K562 (cell line): Measurements from ENCODE around the gene SFRP5. TPM values are rescaled to one million over a fixed set of nuclear protein-coding genes. Genes with fewer than 3 reads are reported as not detected.

Experiments
- BCL6 ChIP-seq: fragments of 250-450 bp; sonication (Bioruptor Pico); IDR thresholded peaks from 2 replicates; pipeline ENCODE4 v1.4.0; 2020
- BDP1 ChIP-seq: IDR thresholded peaks from 3 replicates; pipeline ENCODE4 v1.6.1; 2011; ENCODE audit not compliant: insufficient read length, insufficient read depth
- BHLHE40 ChIP-seq: IDR thresholded peaks from 2 replicates; pipeline ENCODE4 v1.6.1; 2011; ENCODE audit warnings: low read length, improper control_type of control experiment
- CBFA2T3 ChIP-seq: fragments of 450-650 bp; IDR thresholded peaks from 2 replicates; pipeline ENCODE4 v1.6.1; 2017
- CEBPZ ChIP-seq: fragments of 150-350 bp; IDR thresholded peaks from 2 replicates; pipeline ENCODE4 v1.6.1; 2014; ENCODE audit warnings: low read depth, mild to moderate bottlenecking, low read length, borderline replicate concordance
- CREM ChIP-seq: IDR thresholded peaks from 2 replicates; pipeline ENCODE4 v1.6.1; 2014; ENCODE audit warnings: antibody characterized with exemption, low read depth
- DMBX1 ChIP-seq: fragments of 250-450 bp; sonication (Bioruptor Pico); IDR thresholded peaks from 2 replicates; pipeline ENCODE4 v1.8.0; 2022; ENCODE audit warnings: inconsistent platforms, mild to moderate bottlenecking, moderate library complexity, borderline replicate concordance
- E2F6 ChIP-seq, 2 experiments: IDR thresholded peaks; 2 replicates each; pipeline ENCODE4 v1.6.1; 2011; ENCODE audit warnings: borderline replicate concordance in 1 of 2, control low read depth in 1 of 2, low read depth in 1 of 2, low read length in 1 of 2, mild to moderate bottlenecking in 1 of 2, mixed read lengths in 1 of 2, moderate library complexity in 1 of 2; ENCODE audit not compliant: insufficient read depth in 1 of 2, insufficient read length in 1 of 2, poor library complexity in 1 of 2, severe bottlenecking in 1 of 2; ENCODE audit errors: extremely low read depth in 1 of 2
- KLF1 ChIP-seq: fragments of 450-650 bp; IDR thresholded peaks from 2 replicates; pipeline ENCODE4 v1.6.1; 2016; ENCODE audit warnings: missing genetic modification characterization, missing compliant biosample characterization
- LARP7 ChIP-seq: fragments of 450-650 bp; IDR thresholded peaks from 2 replicates; pipeline ENCODE4 v1.6.1; 2016
- MCM5 ChIP-seq: fragments of 450-650 bp; IDR thresholded peaks from 2 replicates; pipeline ENCODE4 v1.6.1; 2016; ENCODE audit warnings: low read depth
- MEIS2 ChIP-seq: fragments of 450-650 bp; IDR thresholded peaks from 2 replicates; pipeline ENCODE4 v1.6.1; 2014; ENCODE audit warnings: mild to moderate bottlenecking; ENCODE audit not compliant: partially characterized antibody
- STAT5B ChIP-seq: fragments of 250-450 bp; sonication (Bioruptor Pico); IDR thresholded peaks from 2 replicates; pipeline ENCODE4 v1.8.0; 2021; ENCODE audit warnings: mild to moderate bottlenecking, inconsistent platforms
- TRIM28 ChIP-seq: fragments of 450-650 bp; IDR thresholded peaks from 2 replicates; pipeline ENCODE4 v1.6.1; 2017
- ZNF277 ChIP-seq: fragments of 250-450 bp; sonication (Bioruptor Pico); IDR thresholded peaks from 2 replicates; pipeline ENCODE4 v1.8.0; 2022; ENCODE audit warnings: inconsistent platforms, mild to moderate bottlenecking, moderate library complexity, borderline replicate concordance
- ZNF311 ChIP-seq: fragments of 250-450 bp; sonication (Bioruptor Pico); IDR thresholded peaks from 2 replicates; pipeline ENCODE4 v1.4.0; 2020; ENCODE audit warnings: mild to moderate bottlenecking, moderate library complexity
- ZNF766 ChIP-seq: fragments of 200-800 bp; sonication (Bioruptor generic); conservative IDR thresholded peaks from 2 replicates; pipeline ENCODE4 v1.6.1; 2016; ENCODE audit warnings: missing genetic modification characterization, missing compliant biosample characterization
- polyA plus RNA-seq, 8 experiments: library from polyadenylated mRNA; depleted of rRNA in 4 of 8; stranded (reverse) in 5 of 8; unstranded in 3 of 8; fragments of >200 nt; fragmentation: Nextera tagmentation in 2 of 8; fragmentation: Illumina TruSeq in 1 of 8; extraction: Ambion mirVana in 2 of 8; extraction: Trizol in 1 of 8; gene quantifications; 2 replicates each; pipeline versions ENCODE4 v1.2.1 to v1.2.3, GENCODE V29; 2011 to 2014; ENCODE audit warnings: inconsistent platforms in 1 of 8, missing spikeins in 1 of 8
- total RNA-seq, 7 experiments: library from RNA; depleted of rRNA in 6 of 7; stranded (reverse); fragments of >200 nt in 6 of 7; fragmentation: Illumina TruSeq in 2 of 7; extraction: Trizol in 2 of 7; gene quantifications; 2 replicates each; pipeline versions ENCODE4 v1.2.1 to v1.2.3, GENCODE V29; 2011 to 2021; ENCODE audit warnings: low replicate concordance in 1 of 7
- TF ChIP-seq, protein P1 (sequence below), 2 experiments: fragments of 200-800 bp in 1 of 2; sonication (Bioruptor generic) in 1 of 2; sonication (generic) in 1 of 2; formaldehyde crosslinking in 1 of 2; IDR thresholded peaks in 1 of 2; conservative IDR thresholded peaks in 1 of 2; 2 replicates each; pipeline versions ENCODE4 v1.5.0 to v1.6.1; 2016 to 2020; ENCODE audit warnings: missing compliant biosample characterization in 1 of 2, missing genetic modification characterization in 1 of 2, missing genetic modification reagents in 1 of 2
- TF ChIP-seq, protein P2 (sequence below): fragments of 450-650 bp; conservative IDR thresholded peaks from 2 replicates; pipeline ENCODE4 v1.6.1; 2016; ENCODE audit warnings: missing genetic modification characterization, low read depth, mild to moderate bottlenecking, missing compliant biosample characterization, moderate library complexity

SFRP5 gene
- total and polyA plus RNA-seq, 9 of the 15 experiments (the other 6 are each of a cell fraction or from before 2014, with no cell fraction given): 0.07 to 0.29 (median 0.13) TPM; not detected in 3

- TF ChIP-seq CEBPZ: no peak
- TF ChIP-seq STAT5B: no peak
- TF ChIP-seq ZNF766 (CRISPR knock-in tag): no peak
- TF ChIP-seq, protein P1, sequence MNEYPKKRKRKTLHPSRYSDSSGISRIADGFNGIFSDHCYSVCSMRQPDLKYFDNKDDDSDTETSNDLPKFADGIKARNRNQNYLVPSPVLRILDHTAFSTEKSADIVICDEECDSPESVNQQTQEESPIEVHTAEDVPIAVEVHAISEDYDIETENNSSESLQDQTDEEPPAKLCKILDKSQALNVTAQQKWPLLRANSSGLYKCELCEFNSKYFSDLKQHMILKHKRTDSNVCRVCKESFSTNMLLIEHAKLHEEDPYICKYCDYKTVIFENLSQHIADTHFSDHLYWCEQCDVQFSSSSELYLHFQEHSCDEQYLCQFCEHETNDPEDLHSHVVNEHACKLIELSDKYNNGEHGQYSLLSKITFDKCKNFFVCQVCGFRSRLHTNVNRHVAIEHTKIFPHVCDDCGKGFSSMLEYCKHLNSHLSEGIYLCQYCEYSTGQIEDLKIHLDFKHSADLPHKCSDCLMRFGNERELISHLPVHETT (CRISPR knock-in tag; conservative IDR thresholded peaks at IDR 0.05 in 1 of 2, IDR thresholded peaks at IDR 0.05 in 1 of 2): peak in 1 of 2 experiments; percentile 56; a peak in 2 of 4 replicates
- TF ChIP-seq ZNF277 (CRISPR knock-in tag): no peak
- peak; percentile 93 for TF ChIP-seq CREM
- TF ChIP-seq LARP7: no peak
- 0 out of 2 replicates have a peak, but pooled peaks have one; percentile 11 for TF ChIP-seq ZNF311
- no peak for TF ChIP-seq TRIM28
- TF ChIP-seq DMBX1: peak; percentile 81; the same call in 1 of the 2 replicates
- no peak for TF ChIP-seq BCL6 (CRISPR knock-in tag)
- TF ChIP-seq BDP1: no peak
- TF ChIP-seq, protein P2, sequence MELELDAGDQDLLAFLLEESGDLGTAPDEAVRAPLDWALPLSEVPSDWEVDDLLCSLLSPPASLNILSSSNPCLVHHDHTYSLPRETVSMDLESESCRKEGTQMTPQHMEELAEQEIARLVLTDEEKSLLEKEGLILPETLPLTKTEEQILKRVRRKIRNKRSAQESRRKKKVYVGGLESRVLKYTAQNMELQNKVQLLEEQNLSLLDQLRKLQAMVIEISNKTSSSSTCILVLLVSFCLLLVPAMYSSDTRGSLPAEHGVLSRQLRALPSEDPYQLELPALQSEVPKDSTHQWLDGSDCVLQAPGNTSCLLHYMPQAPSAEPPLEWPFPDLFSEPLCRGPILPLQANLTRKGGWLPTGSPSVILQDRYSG (tag): peak; percentile 81
- TF ChIP-seq KLF1: no peak
- no peak for TF ChIP-seq MCM5
- TF ChIP-seq E2F6 (IDR thresholded peaks at IDR 0.05; ENCODE audit: borderline replicate concordance in 1 of 2, extremely low read depth in 1 of 2, insufficient read depth in 1 of 2, insufficient read length in 1 of 2, low read depth in 1 of 2, low read length in 1 of 2, poor library complexity in 1 of 2, severe bottlenecking in 1 of 2): peak; percentile 97 to 98
- peak; percentile 75 for TF ChIP-seq MEIS2
- TF ChIP-seq CBFA2T3: no peak
- TF ChIP-seq BHLHE40: peak; percentile 54; the same call in 1 of the 2 replicates
Observed at GRCh38 chr10:97736902-97737769, 34.7 kb downstream of the SFRP5 start, which contains the start of gene ZFYVE27 (continued).
